ENCODE results near the gene RAET1G. TPM values are rescaled to one million over a fixed set of nuclear protein-coding genes. Genes with fewer than 3 reads are reported as not detected.
"Not testable (repeated sequence)": the region's sequence is repeated elsewhere in the genome, so short reads cannot be mapped to it uniquely, and the experiment has no call there.

Gene RAET1G
- total RNA-seq, 1 donor = 1.8 TPM

GRCh38 chr6:149951096-149951495 lies 28.2 kb upstream of the RAET1G start:
- peaks cover 3% of the 10 kb centered on the region for H3K36me3 ChIP-seq (ENCODE audit: insufficient read depth, low read length)
- peaks cover 44% of the 10 kb centered on the region for H3K27me3 ChIP-seq (ENCODE audit: insufficient read depth, low read length)
- no peaks in the 10 kb centered on the region for H4K20me1 ChIP-seq (ENCODE audit: insufficient read depth, low read length)
- H3K4me2 ChIP-seq (ENCODE audit: insufficient read depth, low read length) = no peak overlapping the region
- H3K9me3 ChIP-seq (ENCODE audit: low read depth, low read length) = no peaks in the 10 kb centered on the region
- TF ChIP-seq CTCF (IDR thresholded peaks at IDR 0.05; ENCODE audit: extremely low read depth, low read depth, low read length) = no peak
- DNase-seq (ENCODE audit: insufficient read length, low spot score, missing footprints) = no peak
- no peaks in the 10 kb centered on the region for H3K4me1 ChIP-seq (ENCODE audit: insufficient read depth, low read length)
- H3K4me3 ChIP-seq (ENCODE audit: insufficient read depth, low read length) = no peak overlapping the region
- no peak overlapping the region for H2AFZ ChIP-seq (ENCODE audit: low read length)
- no peaks in the 10 kb centered on the region for H3K79me2 ChIP-seq (ENCODE audit: insufficient read depth, low read length)
- no peak overlapping the region for H3K27ac ChIP-seq (ENCODE audit: low read depth, low read length)

GRCh38 chr6:149950423-149950822 lies 27.5 kb upstream of the RAET1G start:
- H4K20me1 ChIP-seq (ENCODE audit: insufficient read depth, low read length) = no peaks in the 10 kb centered on the region
- no peak for DNase-seq (ENCODE audit: insufficient read length, low spot score, missing footprints)
- H2AFZ ChIP-seq (ENCODE audit: low read length) = no peak overlapping the region
- H3K4me2 ChIP-seq (ENCODE audit: insufficient read depth, low read length) = no peak overlapping the region
- no peaks in the 10 kb centered on the region for H3K79me2 ChIP-seq (ENCODE audit: insufficient read depth, low read length)
- H3K36me3 ChIP-seq (ENCODE audit: insufficient read depth, low read length) = peaks cover 3% of the 10 kb centered on the region
- H3K27me3 ChIP-seq (ENCODE audit: insufficient read depth, low read length) = peaks cover 38% of the 10 kb centered on the region
- H3K9me3 ChIP-seq (ENCODE audit: low read depth, low read length) = no peaks in the 10 kb centered on the region
- H3K4me1 ChIP-seq (ENCODE audit: insufficient read depth, low read length) = no peaks in the 10 kb centered on the region
- no peak for TF ChIP-seq CTCF (IDR thresholded peaks at IDR 0.05; ENCODE audit: extremely low read depth, low read depth, low read length)
- no peak overlapping the region for H3K4me3 ChIP-seq (ENCODE audit: insufficient read depth, low read length)
- no peak overlapping the region for H3K27ac ChIP-seq (ENCODE audit: low read depth, low read length)

GRCh38 chr6:149948616-149949015 lies 25.7 kb upstream of the RAET1G start:
- H3K4me2 ChIP-seq (ENCODE audit: insufficient read depth, low read length) = no peak overlapping the region
- no peaks in the 10 kb centered on the region for H3K9me3 ChIP-seq (ENCODE audit: low read depth, low read length)
- no peaks in the 10 kb centered on the region for H3K79me2 ChIP-seq (ENCODE audit: insufficient read depth, low read length)
- peaks cover 3% of the 10 kb centered on the region for H3K36me3 ChIP-seq (ENCODE audit: insufficient read depth, low read length)
- no peak for TF ChIP-seq CTCF (IDR thresholded peaks at IDR 0.05; ENCODE audit: extremely low read depth, low read depth, low read length)
- peaks cover 29% of the 10 kb centered on the region for H3K27me3 ChIP-seq (ENCODE audit: insufficient read depth, low read length)
- no peaks in the 10 kb centered on the region for H4K20me1 ChIP-seq (ENCODE audit: insufficient read depth, low read length)
- no peak overlapping the region for H2AFZ ChIP-seq (ENCODE audit: low read length)
- no peaks in the 10 kb centered on the region for H3K4me1 ChIP-seq (ENCODE audit: insufficient read depth, low read length)
- DNase-seq (ENCODE audit: insufficient read length, low spot score, missing footprints) = no peak
- no peak overlapping the region for H3K4me3 ChIP-seq (ENCODE audit: insufficient read depth, low read length)
- H3K27ac ChIP-seq (ENCODE audit: low read depth, low read length) = no peak overlapping the region

GRCh38 chr6:149948011-149948410 lies 25.1 kb upstream of the RAET1G start:
- peaks cover 23% of the 10 kb centered on the region for H3K27me3 ChIP-seq (ENCODE audit: insufficient read depth, low read length)
- no peak overlapping the region for H3K27ac ChIP-seq (ENCODE audit: low read depth, low read length)
- H3K4me2 ChIP-seq (ENCODE audit: insufficient read depth, low read length) = no peak overlapping the region
- H3K36me3 ChIP-seq (ENCODE audit: insufficient read depth, low read length) = peaks cover 3% of the 10 kb centered on the region
- no peak overlapping the region for H2AFZ ChIP-seq (ENCODE audit: low read length)
- no peak for TF ChIP-seq CTCF (IDR thresholded peaks at IDR 0.05; ENCODE audit: extremely low read depth, low read depth, low read length)
- no peak overlapping the region for H3K4me3 ChIP-seq (ENCODE audit: insufficient read depth, low read length)
- H3K4me1 ChIP-seq (ENCODE audit: insufficient read depth, low read length) = no peaks in the 10 kb centered on the region
- no peaks in the 10 kb centered on the region for H4K20me1 ChIP-seq (ENCODE audit: insufficient read depth, low read length)
- H3K79me2 ChIP-seq (ENCODE audit: insufficient read depth, low read length) = peaks cover 2% of the 10 kb centered on the region
- DNase-seq (ENCODE audit: insufficient read length, low spot score, missing footprints) = no peak
- H3K9me3 ChIP-seq (ENCODE audit: low read depth, low read length) = no peaks in the 10 kb centered on the region

GRCh38 chr6:149947533-149947932 lies 24.6 kb upstream of the RAET1G start:
- H2AFZ ChIP-seq (ENCODE audit: low read length); DNase-seq (ENCODE audit: insufficient read length, low spot score, missing footprints); H3K4me2 ChIP-seq (ENCODE audit: insufficient read depth, low read length); H3K9me3 ChIP-seq (ENCODE audit: low read depth, low read length); H3K79me2 ChIP-seq (ENCODE audit: insufficient read depth, low read length); H3K4me1 ChIP-seq (ENCODE audit: insufficient read depth, low read length); H3K27ac ChIP-seq (ENCODE audit: low read depth, low read length); H4K20me1 ChIP-seq (ENCODE audit: insufficient read depth, low read length); H3K36me3 ChIP-seq (ENCODE audit: insufficient read depth, low read length); H3K4me3 ChIP-seq (ENCODE audit: insufficient read depth, low read length): not testable (repeated sequence)
- H3K27me3 ChIP-seq (ENCODE audit: insufficient read depth, low read length) = peaks cover 19% of the 10 kb centered on the region

GRCh38 chr6:149946631-149947030 lies 23.7 kb upstream of the RAET1G start:
- not testable (repeated sequence) for H3K27ac ChIP-seq (ENCODE audit: low read depth, low read length); H3K4me1 ChIP-seq (ENCODE audit: insufficient read depth, low read length); DNase-seq (ENCODE audit: insufficient read length, low spot score, missing footprints); H3K4me3 ChIP-seq (ENCODE audit: insufficient read depth, low read length); H3K79me2 ChIP-seq (ENCODE audit: insufficient read depth, low read length); H3K36me3 ChIP-seq (ENCODE audit: insufficient read depth, low read length); H3K9me3 ChIP-seq (ENCODE audit: low read depth, low read length); H2AFZ ChIP-seq (ENCODE audit: low read length); H4K20me1 ChIP-seq (ENCODE audit: insufficient read depth, low read length); H3K4me2 ChIP-seq (ENCODE audit: insufficient read depth, low read length)
- H3K27me3 ChIP-seq (ENCODE audit: insufficient read depth, low read length) = peaks cover 10% of the 10 kb centered on the region

Measured in osteoblast (primary cell).